ENCODE data around the gene MAP3K7. TPM values are rescaled to one million over a fixed set of nuclear protein-coding genes. Genes with fewer than 3 reads are reported as not detected.

Gene MAP3K7
- total and polyA plus RNA-seq, 2 of the 4 experiments (the other 2 are of a cell fraction) = 26.5 to 29.9 TPM

- Histone ChIP-seq H3K23ac (ENCODE audit: low read depth, low read length) (no peak overlapping the region), H4K91ac (ENCODE audit: insufficient read depth, low read depth, low read length) (no peak overlapping the region), H3K27me3 (ENCODE audit: control insufficient read depth, insufficient read depth, low read length) (peaks cover 6% of the 10 kb centered on the region; the same call in 1 of the 2 replicates), H3K14ac (replicated peaks; ENCODE audit: low read depth, low read length) (no peak overlapping the region), H2BK20ac (ENCODE audit: low read depth, low read length) (no peak overlapping the region), H3K9ac (ENCODE audit: low read depth, low read length) (no peak overlapping the region), H3K4me2 (ENCODE audit: low read depth, low read length) (no peak overlapping the region), H2AFZ (replicated peaks; ENCODE audit: low read length, poor library complexity) (no peak overlapping the region), H2AK5ac (ENCODE audit: low read depth, low read length) (no peak overlapping the region), H2BK15ac (ENCODE audit: low read depth, low read length) (no peak overlapping the region), H3K4ac (ENCODE audit: low read depth, low read length) (no peak overlapping the region), H3K9me3 (ENCODE audit: control insufficient read depth, insufficient read depth, low read length) (no peaks in the 10 kb centered on the region), H3K4me1 (ENCODE audit: control insufficient read depth, insufficient read depth, low read length) (no peaks in the 10 kb centered on the region; the same call in 1 of the 2 replicates), H4K20me1 (ENCODE audit: insufficient read depth, low read length) (no peaks in the 10 kb centered on the region), H4K8ac (ENCODE audit: low read depth in 2 of 2, low read length in 2 of 2) (no peak overlapping the region), H2BK5ac (ENCODE audit: low read depth, low read length, poor library complexity, severe bottlenecking) (no peak overlapping the region), H2AK9ac (replicated peaks; ENCODE audit: low read depth, low read length, poor library complexity) (no peak overlapping the region), H4K5ac (ENCODE audit: low read depth, low read length) (no peak overlapping the region), H3K18ac (ENCODE audit: low read depth, low read length) (no peak overlapping the region), H3K79me1 (ENCODE audit: low read depth in 1 of 2, low read length in 2 of 2) (no peaks in the 10 kb centered on the region), H3K36me3 (ENCODE audit: control insufficient read depth, insufficient read depth, low read length) (no peaks in the 10 kb centered on the region), H3K27ac (ENCODE audit: insufficient read depth, low read length) (no peak overlapping the region), H2BK120ac (ENCODE audit: low read depth, low read length) (no peak overlapping the region), H3K56ac (ENCODE audit: extremely low read depth, insufficient read depth, low read length) (no peak overlapping the region), H3K4me3 (ENCODE audit: insufficient read depth, low read depth, low read length) (no peak overlapping the region), H3K9me1 (ENCODE audit: insufficient read depth, low read length) (no peaks in the 10 kb centered on the region; the same call in 1 of the 2 replicates)
- in situ Hi-C loops (cut with MboI; ENCODE audit: low sequenced_read_pairs) (loop anchor here (5.0 kb wide), 1 partner anchor 537 kb away; no protein-coding TSS in a partner anchor), dilution Hi-C loops (cut with HindIII; ENCODE audit: low sequenced_read_pairs, unreplicated experiment) (no loop called here), intact Hi-C loops (cut with micrococcal nuclease) (loop anchor here (1.0 to 5.0 kb wide), 6 partner anchors 86 to 539 kb away; partner anchors contain the start of gene BACH2)
- no CpG with 5 or more reads among the region's 1 CpG for WGBS, 2 experiments (ENCODE audit: extremely low coverage in 2 of 2, insufficient read length in 1 of 2)
- ATAC-seq (ENCODE audit: low read depth) (no peak), DNase-seq (no peak)
- CTCF ChIA-PET = interaction anchor here (0.6 to 2.0 kb wide), 9 partner anchors 15 to 549 kb away, joined by 3 to 27 read pairs (median 6); no protein-coding TSS in a partner anchor
- BruUV-seq (replicated peaks) = no TSS peak
- POLR2A ChIA-PET (ENCODE audit: unreplicated experiment) = no interaction called here
- no peak for TF ChIP-seq RAD21 (IDR thresholded peaks at IDR 0.05; ENCODE audit: low read length)
- TF ChIP-seq MAZ (IDR thresholded peaks at IDR 0.05; ENCODE audit: borderline replicate concordance, low read depth, low read length) = no peak
- TF ChIP-seq, protein P1, sequence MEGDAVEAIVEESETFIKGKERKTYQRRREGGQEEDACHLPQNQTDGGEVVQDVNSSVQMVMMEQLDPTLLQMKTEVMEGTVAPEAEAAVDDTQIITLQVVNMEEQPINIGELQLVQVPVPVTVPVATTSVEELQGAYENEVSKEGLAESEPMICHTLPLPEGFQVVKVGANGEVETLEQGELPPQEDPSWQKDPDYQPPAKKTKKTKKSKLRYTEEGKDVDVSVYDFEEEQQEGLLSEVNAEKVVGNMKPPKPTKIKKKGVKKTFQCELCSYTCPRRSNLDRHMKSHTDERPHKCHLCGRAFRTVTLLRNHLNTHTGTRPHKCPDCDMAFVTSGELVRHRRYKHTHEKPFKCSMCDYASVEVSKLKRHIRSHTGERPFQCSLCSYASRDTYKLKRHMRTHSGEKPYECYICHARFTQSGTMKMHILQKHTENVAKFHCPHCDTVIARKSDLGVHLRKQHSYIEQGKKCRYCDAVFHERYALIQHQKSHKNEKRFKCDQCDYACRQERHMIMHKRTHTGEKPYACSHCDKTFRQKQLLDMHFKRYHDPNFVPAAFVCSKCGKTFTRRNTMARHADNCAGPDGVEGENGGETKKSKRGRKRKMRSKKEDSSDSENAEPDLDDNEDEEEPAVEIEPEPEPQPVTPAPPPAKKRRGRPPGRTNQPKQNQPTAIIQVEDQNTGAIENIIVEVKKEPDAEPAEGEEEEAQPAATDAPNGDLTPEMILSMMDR (conservative IDR thresholded peaks at IDR 0.05; ENCODE audit: low read depth, low read length) = no peak
- TF ChIP-seq CHD1 (IDR thresholded peaks at IDR 0.05; ENCODE audit: low read depth, low read length) = no peak
- TF ChIP-seq, protein P2, sequence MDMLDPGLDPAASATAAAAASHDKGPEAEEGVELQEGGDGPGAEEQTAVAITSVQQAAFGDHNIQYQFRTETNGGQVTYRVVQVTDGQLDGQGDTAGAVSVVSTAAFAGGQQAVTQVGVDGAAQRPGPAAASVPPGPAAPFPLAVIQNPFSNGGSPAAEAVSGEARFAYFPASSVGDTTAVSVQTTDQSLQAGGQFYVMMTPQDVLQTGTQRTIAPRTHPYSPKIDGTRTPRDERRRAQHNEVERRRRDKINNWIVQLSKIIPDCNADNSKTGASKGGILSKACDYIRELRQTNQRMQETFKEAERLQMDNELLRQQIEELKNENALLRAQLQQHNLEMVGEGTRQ (IDR thresholded peaks at IDR 0.05; ENCODE audit: low read depth, low read length) = no peak
These were observed 107.3 kb downstream of the MAP3K7 start for GRCh38 chr6:90479603-90479926.
